NCI-H1694 treated with DMSO at 0.1 percent for 48 hours (cell line): ENCODE measurements around the gene ZSWIM3.
"Not testable (repeated sequence)": the region's sequence is repeated elsewhere in the genome, so short reads cannot be mapped to it uniquely, and the experiment has no call there.

Experiments used
- DNase-seq: peaks from one replicate; lab custom pipeline; 2025; lab: John Stamatoyannopoulos, UW

Gene ZSWIM3

DNA sequence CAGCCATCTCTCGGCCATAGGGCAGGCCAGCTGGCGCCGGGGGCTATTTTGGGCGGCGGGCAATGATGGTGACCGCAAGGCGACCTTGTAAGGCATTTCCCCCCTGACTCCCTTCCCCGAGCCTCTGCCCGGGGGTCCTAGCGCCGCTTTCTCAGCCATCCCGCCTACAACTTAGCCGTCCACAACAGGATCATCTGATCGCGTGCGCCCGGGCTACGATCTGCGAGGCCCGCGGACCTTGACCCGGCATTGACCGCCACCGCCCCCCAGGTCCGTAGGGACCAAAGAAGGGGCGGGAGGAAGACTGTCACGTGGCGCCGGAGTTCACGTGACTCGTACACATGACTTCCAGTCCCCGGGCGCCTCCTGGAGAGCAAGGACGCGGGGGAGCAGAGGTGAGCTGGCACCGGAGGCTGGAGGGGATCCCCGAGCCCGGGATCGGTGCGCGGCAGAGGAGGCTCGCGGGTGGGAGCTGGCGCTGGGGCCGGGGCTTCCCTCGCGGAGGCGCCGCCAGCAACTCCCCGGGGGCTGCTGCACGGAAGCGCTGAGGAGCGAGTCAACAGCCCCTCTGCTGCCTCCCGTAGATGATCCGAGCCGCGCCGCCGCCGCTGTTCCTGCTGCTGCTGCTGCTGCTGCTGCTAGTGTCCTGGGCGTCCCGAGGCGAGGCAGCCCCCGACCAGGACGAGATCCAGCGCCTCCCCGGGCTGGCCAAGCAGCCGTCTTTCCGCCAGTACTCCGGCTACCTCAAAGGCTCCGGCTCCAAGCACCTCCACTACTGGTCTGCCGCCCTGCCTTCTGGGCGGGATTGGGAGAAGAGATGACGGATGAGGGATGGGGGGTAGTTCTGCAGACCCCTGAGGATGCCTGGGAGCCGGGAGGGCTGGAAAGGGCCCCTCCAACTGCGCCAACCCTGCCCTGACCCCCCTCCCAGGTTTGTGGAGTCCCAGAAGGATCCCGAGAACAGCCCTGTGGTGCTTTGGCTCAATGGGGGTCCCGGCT lies 33.9 kb downstream of the ZSWIM3 start, which contains the start of the genes CTSA and NEURL2:
TSS of gene CTSA (plus strand) at position 351 of the 999 bp plus-strand sequence. CDS start at position 585, 234 bp downstream.
TSS of gene NEURL2 (minus strand) at position 224 of the 999 bp plus-strand sequence. CDS start at position 7, 217 bp downstream.
- DNase-seq: peak; percentile 27

DNA sequence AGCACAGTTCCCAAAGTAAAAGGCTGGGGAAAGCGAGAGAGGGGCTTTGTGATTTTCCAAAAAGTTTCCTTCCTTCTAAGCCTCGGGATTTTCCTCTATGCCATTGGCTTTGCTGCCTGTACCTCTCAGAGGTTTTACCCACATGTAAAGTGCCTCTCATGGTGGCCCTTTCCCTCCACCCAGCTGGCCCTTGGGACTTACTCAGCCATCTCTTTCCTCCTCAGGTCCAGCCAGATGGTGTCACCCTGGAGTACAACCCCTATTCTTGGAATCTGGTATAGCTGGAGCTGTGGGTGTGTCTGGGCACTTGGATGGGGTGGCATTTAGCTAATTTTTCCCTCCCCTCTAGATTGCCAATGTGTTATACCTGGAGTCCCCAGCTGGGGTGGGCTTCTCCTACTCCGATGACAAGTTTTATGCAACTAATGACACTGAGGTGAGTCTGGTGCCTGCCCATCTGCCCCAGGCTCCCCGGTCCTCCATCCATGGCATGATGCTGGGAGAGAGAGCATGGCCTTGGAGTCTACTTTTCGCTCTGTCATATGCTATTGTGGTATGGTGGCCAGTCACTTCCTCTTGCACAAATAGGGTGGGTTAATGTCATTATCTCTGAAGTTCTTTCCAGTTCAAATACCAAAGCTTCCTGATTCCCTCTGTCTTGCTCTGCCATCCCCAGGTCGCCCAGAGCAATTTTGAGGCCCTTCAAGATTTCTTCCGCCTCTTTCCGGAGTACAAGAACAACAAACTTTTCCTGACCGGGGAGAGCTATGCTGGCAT lies 34.8 kb downstream of the ZSWIM3 start:
- no peak for DNase-seq

DNA sequence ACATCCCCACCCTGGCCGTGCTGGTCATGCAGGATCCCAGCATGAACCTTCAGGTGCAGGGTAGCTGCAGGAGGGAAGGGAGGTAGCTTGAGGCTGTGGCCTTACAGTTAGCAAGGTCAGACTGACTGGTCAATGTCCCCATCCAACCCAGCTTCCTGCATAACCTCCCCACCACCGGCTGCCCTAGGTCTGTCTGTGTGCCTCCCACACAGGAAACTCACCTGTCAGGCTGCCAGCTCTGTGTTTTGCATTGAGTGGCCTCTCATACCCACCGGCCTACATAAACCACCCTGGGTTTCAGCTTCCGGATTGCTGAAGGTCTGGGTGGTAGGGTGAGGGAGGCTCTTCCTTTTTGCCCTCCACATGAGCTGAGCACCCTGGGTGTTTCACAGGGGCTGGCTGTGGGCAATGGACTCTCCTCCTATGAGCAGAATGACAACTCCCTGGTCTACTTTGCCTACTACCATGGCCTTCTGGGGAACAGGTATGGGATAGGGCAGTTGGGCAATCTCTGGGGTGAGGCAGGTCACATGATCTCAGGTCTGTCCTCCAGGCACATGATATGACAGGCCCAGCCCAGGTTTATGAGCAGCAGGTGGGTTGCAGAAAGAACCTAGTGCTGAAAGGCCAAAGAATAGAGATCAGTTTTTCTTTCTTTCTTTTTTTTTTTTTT lies 35.5 kb downstream of the ZSWIM3 start:
- no peak for DNase-seq

DNA sequence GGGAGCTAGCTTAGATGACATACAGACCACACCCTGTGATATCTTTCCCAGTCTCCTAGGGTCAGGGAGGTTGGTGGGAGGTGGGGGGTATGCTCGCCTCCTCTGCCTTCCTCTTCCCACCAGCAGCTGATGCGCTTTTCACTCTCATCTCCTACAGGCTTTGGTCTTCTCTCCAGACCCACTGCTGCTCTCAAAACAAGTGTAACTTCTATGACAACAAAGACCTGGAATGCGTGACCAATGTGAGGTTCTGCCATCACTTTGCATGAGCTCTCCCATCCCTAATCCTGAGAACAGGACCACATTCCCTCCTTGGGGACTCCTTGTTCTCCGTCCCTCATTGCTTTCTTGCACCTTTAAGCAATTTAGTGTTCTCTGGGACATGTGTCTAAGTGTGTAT lies 36.4 kb downstream of the ZSWIM3 start:
- no peak for DNase-seq

DNA sequence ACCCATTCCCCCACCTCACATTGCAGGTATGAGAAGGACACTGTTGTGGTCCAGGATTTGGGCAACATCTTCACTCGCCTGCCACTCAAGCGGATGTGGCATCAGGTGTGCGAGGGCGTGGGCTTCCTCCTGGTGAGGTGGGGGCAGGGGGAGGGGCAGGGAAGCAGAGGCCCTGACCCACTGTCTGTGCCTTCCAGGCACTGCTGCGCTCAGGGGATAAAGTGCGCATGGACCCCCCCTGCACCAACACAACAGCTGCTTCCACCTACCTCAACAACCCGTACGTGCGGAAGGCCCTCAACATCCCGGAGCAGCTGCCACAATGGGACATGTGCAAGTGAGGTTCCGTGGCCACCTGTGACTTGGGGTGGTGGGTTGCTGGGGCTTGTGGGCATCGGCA lies 37.4 kb downstream of the ZSWIM3 start:
- DNase-seq: no peak

DNA sequence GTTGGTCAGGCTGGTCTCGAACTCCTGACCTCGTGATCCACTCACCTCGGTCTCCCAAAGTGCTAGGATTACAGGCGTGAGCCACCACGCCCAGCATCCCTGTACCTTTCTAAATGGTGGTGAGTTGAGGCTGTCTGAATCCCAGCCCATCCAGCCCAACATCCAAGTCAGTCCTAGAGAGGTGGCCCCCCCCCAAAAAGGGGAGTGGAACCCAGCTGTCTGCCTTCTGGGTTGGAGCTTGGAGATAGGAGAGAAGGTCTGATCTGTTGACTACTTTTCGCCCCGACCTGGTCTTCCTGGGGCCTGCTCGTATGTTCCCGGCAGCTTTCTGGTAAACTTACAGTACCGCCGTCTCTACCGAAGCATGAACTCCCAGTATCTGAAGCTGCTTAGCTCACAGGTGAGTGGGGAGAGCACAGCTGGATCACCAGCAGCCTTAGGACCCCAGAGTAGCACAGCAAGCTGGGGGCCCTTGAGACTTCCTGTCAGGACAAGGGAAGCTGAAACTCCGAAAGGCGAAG lies 39.3 kb downstream of the ZSWIM3 start:
- DNase-seq: no peak

DNA sequence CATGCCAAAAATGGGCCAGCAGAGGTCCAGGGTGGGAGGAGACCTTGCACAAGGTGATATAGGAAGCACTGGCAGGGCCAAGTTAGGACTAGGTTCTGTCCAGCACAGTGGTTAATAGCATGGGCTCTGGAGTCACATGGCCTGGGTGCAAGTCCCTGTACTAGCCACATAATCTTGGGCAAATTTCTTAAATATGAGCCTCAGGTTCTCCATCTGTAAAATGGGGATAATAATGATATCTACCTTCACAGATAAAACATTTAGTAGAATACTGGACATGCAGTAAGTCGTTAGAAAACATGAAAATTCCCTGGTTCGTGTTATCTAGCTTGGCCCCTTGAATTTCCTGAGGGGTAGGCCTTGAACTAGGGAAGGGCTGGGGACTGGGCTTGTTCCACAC lies 39.9 kb downstream of the ZSWIM3 start:
- no peak for DNase-seq

DNA sequence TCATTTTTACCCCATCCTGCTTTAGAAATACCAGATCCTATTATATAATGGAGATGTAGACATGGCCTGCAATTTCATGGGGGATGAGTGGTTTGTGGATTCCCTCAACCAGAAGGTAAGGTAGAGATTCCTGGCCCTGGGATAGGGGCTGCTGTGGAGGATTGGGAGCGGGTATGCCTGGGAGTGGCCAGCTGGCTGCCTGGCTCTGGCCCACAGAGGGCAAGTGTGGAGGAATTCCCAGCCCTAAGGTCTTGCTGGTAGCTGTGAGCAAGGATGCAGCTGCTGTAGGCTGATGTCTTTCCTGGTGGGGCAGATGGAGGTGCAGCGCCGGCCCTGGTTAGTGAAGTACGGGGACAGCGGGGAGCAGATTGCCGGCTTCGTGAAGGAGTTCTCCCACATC lies 40.3 kb downstream of the ZSWIM3 start:
- no peak for DNase-seq

DNA sequence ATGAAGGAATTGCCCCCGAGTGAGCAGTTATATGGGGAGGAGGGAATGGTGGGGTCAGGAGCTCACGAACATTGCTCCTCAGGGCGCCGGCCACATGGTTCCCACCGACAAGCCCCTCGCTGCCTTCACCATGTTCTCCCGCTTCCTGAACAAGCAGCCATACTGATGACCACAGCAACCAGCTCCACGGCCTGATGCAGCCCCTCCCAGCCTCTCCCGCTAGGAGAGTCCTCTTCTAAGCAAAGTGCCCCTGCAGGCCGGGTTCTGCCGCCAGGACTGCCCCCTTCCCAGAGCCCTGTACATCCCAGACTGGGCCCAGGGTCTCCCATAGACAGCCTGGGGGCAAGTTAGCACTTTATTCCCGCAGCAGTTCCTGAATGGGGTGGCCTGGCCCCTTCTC lies 40.9 kb downstream of the ZSWIM3 start:
- DNase-seq: no peak

DNA sequence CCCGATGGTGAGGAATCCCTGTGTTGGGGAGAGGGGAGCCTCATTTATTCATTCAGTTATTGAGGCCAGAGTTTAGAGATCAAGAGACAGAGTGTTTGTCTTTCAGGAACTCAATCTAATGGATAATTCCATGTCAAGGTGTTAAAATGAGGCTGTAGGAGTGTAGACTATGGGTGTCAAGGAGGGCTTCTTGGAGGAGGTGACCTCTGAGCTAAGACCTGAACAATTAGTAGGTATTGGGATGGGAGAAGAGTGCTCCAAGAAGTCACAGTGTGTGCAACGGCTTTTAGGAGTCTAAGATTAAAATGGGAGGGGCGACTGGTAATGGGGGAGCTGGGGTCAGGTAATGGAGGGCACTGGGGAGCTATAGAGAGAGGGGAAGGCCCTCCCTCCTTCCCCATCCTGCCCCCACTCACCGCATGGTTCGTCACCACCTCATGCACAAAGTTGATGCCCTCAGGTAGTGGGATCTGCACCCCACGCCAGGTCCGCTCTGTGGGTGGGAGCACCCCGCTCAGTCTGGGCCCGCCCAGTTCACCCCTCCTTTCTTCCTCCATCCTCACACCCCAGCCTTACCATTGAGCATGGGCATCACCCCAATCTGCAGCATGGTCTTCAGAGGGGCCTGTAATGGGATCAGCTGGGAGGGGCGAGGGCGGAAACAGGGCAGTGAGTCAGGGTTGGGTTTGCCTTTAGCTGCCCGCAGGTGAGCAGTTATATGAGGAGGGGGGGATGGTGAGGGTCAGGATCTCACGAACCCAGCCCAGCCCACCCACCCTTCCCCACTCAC lies 41.8 kb downstream of the ZSWIM3 start:
- DNase-seq: no peak

DNA sequence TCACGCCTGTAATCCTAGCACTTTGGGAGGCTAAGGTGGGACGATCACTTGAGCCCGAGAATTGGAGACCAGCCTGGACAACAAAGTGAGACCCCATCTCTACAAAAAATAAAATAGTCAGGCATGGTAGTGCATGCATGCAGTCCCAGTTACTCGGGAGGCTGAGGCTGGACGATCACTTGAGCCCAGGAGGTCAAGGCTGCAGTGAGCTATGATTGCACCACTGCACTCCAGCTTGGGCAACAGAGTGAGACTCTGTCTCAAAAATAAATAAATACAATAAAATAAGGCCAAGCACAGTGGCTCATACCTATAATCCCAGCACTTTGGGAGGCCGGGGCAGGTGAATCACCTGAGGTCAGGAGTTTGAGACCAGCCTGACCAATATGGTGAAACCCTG lies 43.9 kb downstream of the ZSWIM3 start:
- DNase-seq: not testable (repeated sequence)

DNA sequence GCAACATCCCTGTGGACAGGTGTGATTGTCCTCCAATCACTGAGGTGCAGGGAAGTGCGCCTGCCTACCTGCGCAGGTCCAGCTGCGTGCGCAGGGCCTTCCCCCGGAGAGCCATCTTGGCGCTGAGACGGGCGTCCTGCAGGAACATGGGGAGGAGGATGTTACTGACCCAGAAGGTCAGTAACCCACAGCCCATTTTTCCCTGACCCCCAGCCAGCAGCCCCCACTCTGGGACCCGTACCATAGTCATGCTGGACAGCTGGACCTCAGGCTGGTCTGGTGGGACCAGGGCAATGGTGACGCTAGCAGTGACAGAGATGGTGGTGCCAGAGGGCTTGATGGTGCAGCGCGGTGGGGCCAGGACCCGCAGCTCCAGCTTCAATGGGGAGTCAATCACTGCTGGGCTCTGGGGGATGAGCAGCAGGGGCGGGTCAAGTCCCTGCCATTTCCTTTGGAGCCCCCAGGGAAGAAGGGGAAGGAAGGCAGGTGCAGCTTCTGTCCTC lies 44.8 kb downstream of the ZSWIM3 start:
- no peak for DNase-seq

DNA sequence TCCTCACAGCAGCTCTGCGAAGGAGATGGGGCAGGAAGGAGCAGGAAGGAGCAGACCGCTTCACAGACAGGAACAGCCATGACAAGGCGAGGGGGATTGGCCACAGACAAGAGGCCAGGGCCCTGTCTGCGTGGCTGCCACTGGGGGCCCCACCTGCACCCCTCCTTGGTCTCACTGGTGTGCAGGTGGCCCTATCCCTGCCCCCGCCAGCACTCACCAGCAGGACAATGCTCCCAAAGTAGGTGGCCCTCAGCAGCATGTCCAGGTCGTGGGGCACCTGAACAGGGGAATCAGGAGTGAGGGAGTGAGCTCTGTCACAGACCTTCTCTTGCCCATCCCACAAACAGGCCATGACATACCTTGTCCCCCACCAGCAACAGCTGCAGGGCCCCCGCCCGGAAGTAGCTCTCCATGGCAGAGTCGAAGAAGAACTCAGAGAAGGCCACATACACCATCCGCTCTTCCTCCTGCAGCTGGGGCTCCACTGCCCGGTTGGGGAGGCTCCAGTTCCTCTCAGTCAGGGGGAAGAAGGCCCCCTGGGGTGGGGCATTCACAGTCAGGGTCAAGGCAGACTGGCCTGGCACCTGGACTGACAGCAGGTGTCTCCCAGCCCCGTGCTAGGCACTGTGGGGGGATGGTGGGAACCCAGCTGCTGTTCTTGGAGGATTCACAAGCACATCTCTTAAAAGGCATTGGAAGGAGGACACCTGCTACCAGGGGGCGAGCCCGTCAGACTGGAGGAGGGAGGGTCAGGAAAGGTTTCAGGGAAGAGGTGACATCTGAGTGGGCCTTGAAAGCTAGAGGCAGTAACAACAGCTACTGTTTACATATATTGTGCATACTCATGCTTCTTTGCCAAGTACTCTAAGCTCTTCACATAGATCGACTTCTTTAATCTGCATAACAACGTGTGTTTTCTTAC lies 47.4 kb downstream of the ZSWIM3 start:
- no peak for DNase-seq

DNA sequence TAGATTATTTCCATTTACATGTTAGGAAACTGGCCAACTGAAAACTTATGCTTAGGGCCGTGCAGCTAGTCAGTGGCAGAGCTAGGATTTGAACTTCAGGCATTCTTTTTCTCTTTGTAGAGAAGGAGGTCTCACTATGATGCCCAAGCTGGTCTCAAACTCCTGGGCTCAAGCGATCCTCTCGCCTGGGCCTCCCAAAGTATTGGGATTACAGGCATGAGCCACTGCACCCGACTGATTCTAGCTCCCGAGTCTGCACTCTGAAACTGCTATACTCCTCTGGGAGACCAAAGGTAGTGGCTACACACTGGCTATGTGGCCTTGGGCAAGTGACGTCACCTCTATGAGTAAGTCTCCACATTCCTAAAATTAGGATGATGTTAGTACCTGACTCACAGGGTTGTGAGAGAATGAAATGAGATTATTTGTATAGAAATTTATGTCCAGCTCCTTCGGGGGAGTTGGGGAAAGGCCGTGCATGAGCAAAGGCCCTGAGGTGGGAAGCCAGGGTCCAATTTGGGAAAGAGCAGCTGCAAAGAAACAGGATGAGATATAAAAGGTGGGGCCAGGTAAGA lies 48.2 kb downstream of the ZSWIM3 start:
- DNase-seq: no peak

DNA sequence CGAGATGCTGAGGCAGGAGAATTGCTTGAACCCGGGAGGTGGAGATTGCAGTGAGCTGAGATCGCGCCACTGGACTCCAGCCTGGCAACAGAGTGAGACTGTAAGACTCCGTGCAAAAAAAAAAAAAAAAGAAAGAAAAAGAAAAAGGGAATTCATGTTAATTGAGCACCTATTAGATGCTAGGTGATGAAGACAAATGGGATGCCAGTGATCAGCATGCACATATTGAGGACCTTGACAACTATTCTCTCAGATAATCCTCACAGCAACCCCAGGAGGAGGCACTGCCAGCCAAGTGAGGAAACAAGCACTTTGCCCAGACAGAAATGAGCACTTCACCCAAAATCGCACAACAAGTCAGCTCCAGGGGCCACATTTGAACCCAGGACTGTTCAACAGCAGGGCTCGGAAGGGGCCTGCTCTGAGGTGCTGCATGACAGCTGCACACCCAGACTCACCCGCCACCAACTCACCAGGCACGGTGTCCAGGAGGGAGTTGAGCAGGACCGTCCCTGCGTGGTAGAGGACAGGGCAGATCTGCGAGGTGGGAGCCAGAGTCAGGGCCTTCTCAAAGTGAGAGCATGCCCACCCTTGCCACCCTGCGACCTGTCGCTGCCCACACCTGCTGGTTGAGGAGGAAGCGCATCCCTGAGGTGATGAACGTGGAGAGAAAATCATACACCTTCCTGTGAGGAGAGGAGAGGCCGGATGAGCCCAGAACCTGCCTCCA lies 50.0 kb downstream of the ZSWIM3 start:
- no peak for DNase-seq

DNA sequence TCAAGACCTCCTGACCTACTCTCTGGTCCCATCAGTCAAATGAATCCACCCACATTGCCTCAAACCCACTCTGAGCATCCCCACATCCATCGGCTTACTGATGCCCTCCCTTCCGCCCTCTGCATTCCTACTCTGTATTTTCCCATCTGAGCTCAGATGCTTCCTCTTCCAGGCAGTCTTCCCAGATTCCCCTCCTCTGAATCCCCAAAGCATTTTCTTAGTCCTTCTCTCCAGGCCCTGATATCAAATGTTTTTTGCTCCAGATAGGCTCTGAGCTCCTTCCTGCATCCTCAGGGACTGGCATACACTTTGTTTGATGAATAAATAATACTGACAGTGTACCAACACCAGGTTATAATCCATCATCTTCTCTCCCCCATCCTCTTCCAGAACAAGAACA lies 50.7 kb downstream of the ZSWIM3 start:
- DNase-seq: no peak

DNA sequence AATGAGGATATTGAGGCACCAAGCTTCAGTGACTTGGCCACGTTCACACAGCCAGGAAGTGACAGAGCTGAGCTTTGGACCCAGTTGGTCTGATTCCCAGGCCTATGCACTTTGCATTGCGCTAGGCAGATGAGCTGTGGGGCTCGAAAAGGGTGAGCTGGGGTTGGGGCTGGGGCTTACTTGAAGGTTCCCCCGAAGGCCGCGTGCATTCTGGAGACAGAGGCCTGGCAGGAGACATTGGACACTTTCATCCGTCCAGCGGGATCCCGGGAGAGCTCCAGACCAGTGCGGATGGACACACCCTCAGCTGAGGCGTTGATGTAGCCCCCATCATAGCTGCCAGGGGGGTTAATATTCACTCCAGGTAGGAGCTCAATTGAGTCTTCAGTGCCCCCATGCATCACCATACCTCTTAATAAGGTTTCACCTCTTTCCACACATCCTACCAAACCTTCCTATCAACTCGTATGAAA lies 52.0 kb downstream of the ZSWIM3 start:
- no peak for DNase-seq

DNA sequence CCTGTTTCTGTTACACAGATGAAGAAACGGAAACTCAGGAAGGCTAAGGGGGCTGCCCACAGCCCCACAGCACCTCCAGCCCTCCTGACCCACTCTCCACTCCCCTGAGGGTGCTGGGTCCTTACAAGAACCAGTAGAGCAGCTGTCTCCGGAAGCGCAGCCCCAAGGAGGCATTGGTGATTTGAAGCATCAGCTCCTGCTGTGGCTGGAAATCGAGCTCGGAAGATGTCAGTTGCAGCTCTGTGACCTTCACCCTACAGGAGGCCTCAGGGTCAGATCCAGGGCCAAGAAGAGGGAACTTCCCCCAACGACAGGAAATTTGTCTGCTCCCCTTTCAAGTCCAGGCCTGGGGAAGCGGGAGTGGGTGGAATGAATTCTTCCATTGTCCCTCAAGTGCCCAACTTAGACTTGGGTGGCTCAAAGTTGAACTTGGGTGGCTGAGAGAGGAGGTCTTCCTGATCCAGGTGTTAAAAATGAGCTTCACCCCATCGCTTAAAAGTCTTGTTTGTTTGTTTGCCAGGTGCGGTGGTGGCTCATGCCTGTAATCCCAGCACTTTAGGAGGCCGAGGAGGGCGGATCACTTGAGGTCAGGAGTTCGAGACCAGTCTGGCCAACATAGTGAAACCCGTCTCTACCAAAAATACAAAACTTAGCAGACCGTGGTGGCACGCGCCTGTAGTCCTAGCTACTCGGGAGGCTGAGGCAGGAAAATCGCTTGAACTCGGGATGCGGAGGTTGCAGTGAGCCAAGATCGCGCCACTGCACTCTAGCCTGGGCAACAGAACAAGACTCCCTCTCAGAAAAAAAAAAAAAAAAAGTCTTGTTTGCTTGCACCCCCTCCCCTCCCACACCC lies 52.6 kb downstream of the ZSWIM3 start:
- DNase-seq: no peak
